GM19438 (cell line): ENCODE data around the gene TMEM106C.

Source experiments
- ATAC-seq: cut with Tn5 transposase; IDR thresholded peaks from one replicate; pipeline ENCODE4 v1.9.1; 2021; ENCODE audit warnings: low read depth; ENCODE audit not compliant: unreplicated experiment

Gene TMEM106C

GRCh38 chr12:48013287-48013686 lies 49.9 kb downstream of the TMEM106C start:
- ATAC-seq = no peak

- ATAC-seq = no peak
Measured at GRCh38 chr12:48015129-48015528, 51.7 kb downstream of the TMEM106C start.

DNA sequence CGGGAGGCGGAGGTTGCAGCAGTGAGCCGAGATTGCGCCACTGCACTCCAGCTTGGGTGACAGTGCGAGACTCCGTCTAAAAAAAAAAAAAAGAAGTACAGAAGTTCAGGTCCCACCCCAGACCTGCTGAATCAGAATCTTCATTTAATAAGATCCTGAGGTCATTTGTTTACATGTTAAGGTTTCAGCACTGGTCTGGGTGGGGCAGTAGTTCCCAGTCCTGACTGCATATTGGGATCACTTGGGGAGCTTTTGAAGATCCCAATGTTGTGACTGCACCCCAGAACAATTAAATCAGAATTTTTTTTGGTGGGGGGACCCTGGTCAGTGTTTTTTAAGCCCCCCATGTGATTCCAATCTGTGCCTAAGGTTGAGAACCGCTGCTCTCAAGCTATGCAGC lies 52.6 kb downstream of the TMEM106C start:
- no peak for ATAC-seq

GRCh38 chr12:48016373-48017020 lies 53.1 kb downstream of the TMEM106C start:
- ATAC-seq = no peak

DNA sequence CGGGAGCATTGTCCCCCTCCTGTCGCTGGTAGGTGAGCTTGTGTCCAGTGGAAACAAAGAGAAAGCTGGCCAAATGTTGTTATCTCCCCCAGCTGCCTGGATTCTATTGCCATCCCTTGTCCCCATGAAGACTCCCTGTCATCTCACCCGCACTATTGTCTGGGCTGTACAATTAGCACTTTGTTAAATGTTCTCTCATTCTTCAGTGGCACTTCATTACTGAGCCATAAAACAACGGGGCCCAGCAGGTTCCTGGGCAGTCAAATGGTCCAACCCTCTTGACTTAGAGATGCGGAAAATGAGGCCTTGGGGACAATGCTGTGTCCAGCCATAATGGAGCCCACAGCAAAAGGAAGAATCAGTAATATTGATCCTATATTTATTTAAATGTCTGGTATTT lies 54.1 kb downstream of the TMEM106C start:
- ATAC-seq = no peak

DNA sequence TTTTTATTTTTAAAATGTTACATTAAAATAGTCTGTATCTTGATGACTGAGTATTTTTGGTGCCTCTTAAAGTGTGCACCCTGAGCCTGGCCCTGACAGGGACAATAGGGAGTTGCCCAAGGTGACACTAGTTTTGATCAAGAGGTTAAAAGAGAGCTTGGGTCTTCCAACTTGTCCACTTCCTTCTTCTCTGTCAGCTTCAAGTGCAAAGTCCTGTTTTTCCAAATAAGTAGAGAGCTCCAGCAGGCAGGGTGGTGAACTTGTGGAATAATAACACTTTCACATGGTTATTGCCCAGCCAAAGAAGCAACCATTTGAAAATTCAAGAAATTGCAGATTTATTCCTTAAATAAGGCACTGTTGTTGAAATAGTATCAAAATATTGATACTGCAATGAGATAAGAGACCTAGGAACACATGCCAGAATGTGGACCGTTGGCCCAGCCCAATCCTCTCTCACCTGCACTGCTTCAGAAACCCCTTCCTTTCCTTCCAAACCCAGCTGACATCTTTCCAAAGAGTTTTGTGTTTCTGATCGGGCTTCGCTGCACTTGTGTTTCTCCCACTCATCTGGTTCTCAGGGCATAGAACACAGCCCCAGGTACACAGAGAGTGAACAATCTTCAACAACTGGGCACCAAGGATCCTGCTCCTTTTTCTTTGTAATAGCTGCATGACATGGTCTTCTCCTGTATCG lies 54.7 kb downstream of the TMEM106C start:
- ATAC-seq = no peak
